ENCODE results near the gene MUSK. TPM values are rescaled to one million over a fixed set of nuclear protein-coding genes. Genes with fewer than 3 reads are reported as not detected.

MUSK gene
- total RNA-seq, 1 experiment from 2014 or later, result not detected

DNA sequence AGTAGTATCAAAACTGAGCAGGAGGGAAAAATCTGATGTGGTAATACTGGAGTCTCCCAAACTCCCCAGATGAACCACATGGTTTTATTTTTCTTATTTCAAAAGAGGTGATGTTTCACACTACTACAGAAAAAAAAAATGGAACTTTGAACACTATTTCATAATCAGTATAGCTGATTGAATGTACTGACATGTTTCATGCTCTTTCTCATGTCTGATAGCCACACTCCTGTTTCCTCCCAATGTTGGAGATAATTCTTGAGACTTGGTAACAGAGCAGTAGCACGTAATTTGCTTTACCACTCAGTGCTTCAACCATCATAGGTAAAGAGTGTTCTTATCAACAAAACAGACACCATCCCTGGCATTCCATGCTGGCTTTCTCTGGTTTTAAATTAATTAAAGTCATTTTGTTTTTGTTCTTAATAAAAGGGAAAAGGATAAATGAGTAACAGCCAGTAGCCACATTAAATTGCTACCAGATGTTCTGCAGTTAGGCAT, 85.2 kb downstream of the MUSK start:
- H3K36me3 Mint-ChIP-seq (ENCODE audit: insufficient read depth, unreplicated experiment), result no peaks in the 10 kb centered on the region
- H3K27ac Mint-ChIP-seq (ENCODE audit: unreplicated experiment), result no peak overlapping the region
- no peaks in the 10 kb centered on the region for H3K9me3 ChIP-seq
- no peak for DNase-seq
- H3K4me3 Mint-ChIP-seq (ENCODE audit: unreplicated experiment), result no peak overlapping the region
- H3K27me3 Mint-ChIP-seq (ENCODE audit: insufficient read depth, unreplicated experiment), result no peaks in the 10 kb centered on the region
- intact Hi-C loops (cut with micrococcal nuclease; ENCODE audit: unreplicated experiment), result no loop called here
- no peaks in the 10 kb centered on the region for H3K4me1 Mint-ChIP-seq (ENCODE audit: low read depth, unreplicated experiment)
- POLR2A ChIA-PET, result no interaction called here
- H3K4me1 ChIP-seq, result no peaks in the 10 kb centered on the region
- no TSS peak for BruUV-seq (replicated peaks)
- TF ChIP-seq, protein P1, sequence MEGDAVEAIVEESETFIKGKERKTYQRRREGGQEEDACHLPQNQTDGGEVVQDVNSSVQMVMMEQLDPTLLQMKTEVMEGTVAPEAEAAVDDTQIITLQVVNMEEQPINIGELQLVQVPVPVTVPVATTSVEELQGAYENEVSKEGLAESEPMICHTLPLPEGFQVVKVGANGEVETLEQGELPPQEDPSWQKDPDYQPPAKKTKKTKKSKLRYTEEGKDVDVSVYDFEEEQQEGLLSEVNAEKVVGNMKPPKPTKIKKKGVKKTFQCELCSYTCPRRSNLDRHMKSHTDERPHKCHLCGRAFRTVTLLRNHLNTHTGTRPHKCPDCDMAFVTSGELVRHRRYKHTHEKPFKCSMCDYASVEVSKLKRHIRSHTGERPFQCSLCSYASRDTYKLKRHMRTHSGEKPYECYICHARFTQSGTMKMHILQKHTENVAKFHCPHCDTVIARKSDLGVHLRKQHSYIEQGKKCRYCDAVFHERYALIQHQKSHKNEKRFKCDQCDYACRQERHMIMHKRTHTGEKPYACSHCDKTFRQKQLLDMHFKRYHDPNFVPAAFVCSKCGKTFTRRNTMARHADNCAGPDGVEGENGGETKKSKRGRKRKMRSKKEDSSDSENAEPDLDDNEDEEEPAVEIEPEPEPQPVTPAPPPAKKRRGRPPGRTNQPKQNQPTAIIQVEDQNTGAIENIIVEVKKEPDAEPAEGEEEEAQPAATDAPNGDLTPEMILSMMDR (IDR thresholded peaks at IDR 0.05; ENCODE audit: insufficient read depth in 1 of 2, low read depth in 1 of 2, low read length in 1 of 2, severe bottlenecking in 1 of 2, unreplicated experiment in 1 of 2), result no peak
- peaks cover 4% of the 10 kb centered on the region for H3K9me3 Mint-ChIP-seq (ENCODE audit: unreplicated experiment)
- no peaks in the 10 kb centered on the region for H3K27me3 ChIP-seq (replicated peaks; ENCODE audit: control insufficient read depth, insufficient read depth, low read length)
- CTCF ChIA-PET, result no interaction called here
- no peaks in the 10 kb centered on the region for H3K36me3 ChIP-seq (ENCODE audit: control insufficient read depth, insufficient read depth, low read length)
- no peak overlapping the region for H3K4me3 ChIP-seq (ENCODE audit: low read depth, low read length)

DNA sequence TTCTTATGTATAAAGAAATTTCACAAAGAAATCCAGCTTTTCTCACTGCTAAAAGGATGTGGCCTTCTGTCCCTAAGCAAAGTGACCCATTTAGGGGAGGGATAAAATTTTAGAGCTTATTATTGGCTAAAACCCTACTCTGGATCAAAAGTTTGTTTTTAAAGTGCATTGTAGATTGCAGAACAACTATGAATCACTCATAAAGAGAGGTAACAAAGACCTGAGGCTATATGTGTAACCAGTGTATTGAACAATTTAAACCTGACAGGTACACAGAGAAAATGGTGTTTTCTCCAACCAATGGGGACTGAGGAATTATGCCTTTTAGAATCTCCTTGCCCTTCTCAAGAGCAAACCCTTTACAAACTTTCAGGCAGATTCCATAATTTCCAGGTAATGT, 86.6 kb downstream of the MUSK start:
- no peak overlapping the region for H3K4me3 ChIP-seq (ENCODE audit: low read depth, low read length)
- Mint-ChIP-seq H3K4me3 (ENCODE audit: unreplicated experiment) (no peak overlapping the region), H3K27me3 (ENCODE audit: insufficient read depth, unreplicated experiment) (no peaks in the 10 kb centered on the region), H3K36me3 (ENCODE audit: insufficient read depth, unreplicated experiment) (no peaks in the 10 kb centered on the region), H3K4me1 (ENCODE audit: low read depth, unreplicated experiment) (no peaks in the 10 kb centered on the region), H3K9me3 (ENCODE audit: unreplicated experiment) (peaks cover 9% of the 10 kb centered on the region), H3K27ac (ENCODE audit: unreplicated experiment) (no peak overlapping the region)
- no peaks in the 10 kb centered on the region for H3K4me1 ChIP-seq
- POLR2A ChIA-PET, result no interaction called here
- no TSS peak for BruUV-seq (replicated peaks)
- CTCF ChIA-PET, result no interaction called here
- no peaks in the 10 kb centered on the region for H3K9me3 ChIP-seq
- intact Hi-C loops (cut with micrococcal nuclease; ENCODE audit: unreplicated experiment), result no loop called here
- H3K36me3 ChIP-seq (ENCODE audit: control insufficient read depth, insufficient read depth, low read length), result no peaks in the 10 kb centered on the region
- no peak for DNase-seq
- TF ChIP-seq, protein P1 (IDR thresholded peaks at IDR 0.05; ENCODE audit: insufficient read depth in 1 of 2, low read depth in 1 of 2, low read length in 1 of 2, severe bottlenecking in 1 of 2, unreplicated experiment in 1 of 2), result no peak
- no peaks in the 10 kb centered on the region for H3K27me3 ChIP-seq (replicated peaks; ENCODE audit: control insufficient read depth, insufficient read depth, low read length)

DNA sequence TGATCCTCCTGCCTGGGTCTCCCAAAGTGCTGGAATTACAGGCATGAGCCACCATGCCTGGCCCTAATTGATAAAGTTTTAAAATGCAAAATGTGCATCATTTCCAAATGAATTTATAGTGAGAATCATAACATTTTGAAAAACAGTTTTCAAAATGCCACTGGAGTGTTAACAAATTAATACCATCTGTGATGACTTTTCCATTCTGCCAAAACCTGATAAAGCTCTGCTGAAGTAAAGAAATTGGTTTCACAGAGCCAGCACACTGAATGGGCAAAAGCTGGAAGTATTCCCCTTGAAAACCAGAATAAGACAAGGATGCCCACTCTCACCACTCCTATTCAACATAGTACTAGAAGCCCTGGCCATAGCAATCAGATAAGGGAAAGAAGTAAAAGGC, 89.6 kb downstream of the MUSK start:
- no peak overlapping the region for H3K4me3 Mint-ChIP-seq (ENCODE audit: unreplicated experiment)
- H3K27ac Mint-ChIP-seq (ENCODE audit: unreplicated experiment), result no peak overlapping the region
- intact Hi-C loops (cut with micrococcal nuclease; ENCODE audit: unreplicated experiment), result no loop called here
- no peaks in the 10 kb centered on the region for H3K36me3 Mint-ChIP-seq (ENCODE audit: insufficient read depth, unreplicated experiment)
- no TSS peak for BruUV-seq (replicated peaks)
- no peak overlapping the region for H3K4me3 ChIP-seq (ENCODE audit: low read depth, low read length)
- TF ChIP-seq, protein P1 (IDR thresholded peaks at IDR 0.05; ENCODE audit: insufficient read depth in 1 of 2, low read depth in 1 of 2, low read length in 1 of 2, severe bottlenecking in 1 of 2, unreplicated experiment in 1 of 2), result no peak
- CTCF ChIA-PET, result no interaction called here
- H3K27me3 Mint-ChIP-seq (ENCODE audit: insufficient read depth, unreplicated experiment), result no peaks in the 10 kb centered on the region
- POLR2A ChIA-PET, result interaction anchor here (0.7 kb wide), 1 partner anchor 278 kb away, joined by 3 read pairs; no protein-coding TSS in a partner anchor
- peaks cover 1% of the 10 kb centered on the region for H3K4me1 Mint-ChIP-seq (ENCODE audit: low read depth, unreplicated experiment)
- no peak for DNase-seq
- H3K4me1 ChIP-seq, result no peaks in the 10 kb centered on the region
- H3K27me3 ChIP-seq (replicated peaks; ENCODE audit: control insufficient read depth, insufficient read depth, low read length), result no peaks in the 10 kb centered on the region
- no peaks in the 10 kb centered on the region for H3K36me3 ChIP-seq (ENCODE audit: control insufficient read depth, insufficient read depth, low read length)
- no peaks in the 10 kb centered on the region for H3K9me3 ChIP-seq
- H3K9me3 Mint-ChIP-seq (ENCODE audit: unreplicated experiment), result peaks cover 9% of the 10 kb centered on the region

All from Caco-2 (cell line).